Embryonic facial prominence (tissue), 1 donor: ENCODE measurements around the gene SUSD1.
"Not testable (repeated sequence)": the region's sequence is repeated elsewhere in the genome, so short reads cannot be mapped to it uniquely, and the experiment has no call there.

Experiments
- DNase-seq: peaks from one replicate; pipeline ENCODE4 v3.0.0-alpha.2; 2016; ENCODE audit errors: extremely low spot score

Gene SUSD1

GRCh38 chr9:112094948-112095681, 80.0 kb downstream of the SUSD1 start:
- no peak for DNase-seq

GRCh38 chr9:112094241-112094640, 80.9 kb downstream of the SUSD1 start:
- no peak for DNase-seq

- no peak for DNase-seq
These were observed 81.3 kb downstream of the SUSD1 start for GRCh38 chr9:112093870-112094216.

GRCh38 chr9:112093147-112093869, 81.8 kb downstream of the SUSD1 start:
- no peak for DNase-seq

GRCh38 chr9:112091810-112092209, 83.3 kb downstream of the SUSD1 start:
- no peak for DNase-seq

- no peak for DNase-seq
These were observed 87.6 kb downstream of the SUSD1 start for GRCh38 chr9:112087506-112087905.

- no peak for DNase-seq
These were observed 88.5 kb downstream of the SUSD1 start for GRCh38 chr9:112086627-112087026.

GRCh38 chr9:112084907-112085306, 90.2 kb downstream of the SUSD1 start:
- DNase-seq, result no peak

GRCh38 chr9:112084334-112084733, 90.8 kb downstream of the SUSD1 start:
- DNase-seq, result no peak

- no peak for DNase-seq
These were observed 93.0 kb downstream of the SUSD1 start for GRCh38 chr9:112081918-112082729.

GRCh38 chr9:112080831-112081542, 94.1 kb downstream of the SUSD1 start:
- DNase-seq, result no peak

- no peak for DNase-seq
These were observed 96.7 kb downstream of the SUSD1 start for GRCh38 chr9:112078432-112078831.

- DNase-seq, result no peak
These were observed 98.3 kb downstream of the SUSD1 start for GRCh38 chr9:112076814-112077213.

GRCh38 chr9:112075009-112075378, 100.1 kb downstream of the SUSD1 start:
- no peak for DNase-seq

- peak; percentile 55 for DNase-seq
These were observed 100.7 kb downstream of the SUSD1 start for GRCh38 chr9:112074250-112075008.

GRCh38 chr9:112073639-112074173, 101.4 kb downstream of the SUSD1 start:
- DNase-seq, result not testable (repeated sequence)

GRCh38 chr9:112072721-112073638, 102.1 kb downstream of the SUSD1 start:
- DNase-seq, result no peak

- DNase-seq, result no peak
These were observed 105.6 kb downstream of the SUSD1 start for GRCh38 chr9:112069318-112070169.
